HuH-7.5 (cell line): ENCODE data around the gene C4orf50.
A peak's percentile ranks its signal among the peaks of the same experiment; 100 is the strongest.

Source experiments
- DNase-seq: peaks from one replicate; pipeline ENCODE4 v3.0.0; 2011; ENCODE audit warnings: low spot score

The C4orf50 gene

GRCh38 chr4:5992828-5993321, 25.4 kb downstream of the C4orf50 start:
- no peak for DNase-seq

- no peak for DNase-seq
Observed at GRCh38 chr4:5992171-5992827, 25.9 kb downstream of the C4orf50 start.

- DNase-seq = no peak
Observed at GRCh38 chr4:5991405-5991804, 26.8 kb downstream of the C4orf50 start.

DNA sequence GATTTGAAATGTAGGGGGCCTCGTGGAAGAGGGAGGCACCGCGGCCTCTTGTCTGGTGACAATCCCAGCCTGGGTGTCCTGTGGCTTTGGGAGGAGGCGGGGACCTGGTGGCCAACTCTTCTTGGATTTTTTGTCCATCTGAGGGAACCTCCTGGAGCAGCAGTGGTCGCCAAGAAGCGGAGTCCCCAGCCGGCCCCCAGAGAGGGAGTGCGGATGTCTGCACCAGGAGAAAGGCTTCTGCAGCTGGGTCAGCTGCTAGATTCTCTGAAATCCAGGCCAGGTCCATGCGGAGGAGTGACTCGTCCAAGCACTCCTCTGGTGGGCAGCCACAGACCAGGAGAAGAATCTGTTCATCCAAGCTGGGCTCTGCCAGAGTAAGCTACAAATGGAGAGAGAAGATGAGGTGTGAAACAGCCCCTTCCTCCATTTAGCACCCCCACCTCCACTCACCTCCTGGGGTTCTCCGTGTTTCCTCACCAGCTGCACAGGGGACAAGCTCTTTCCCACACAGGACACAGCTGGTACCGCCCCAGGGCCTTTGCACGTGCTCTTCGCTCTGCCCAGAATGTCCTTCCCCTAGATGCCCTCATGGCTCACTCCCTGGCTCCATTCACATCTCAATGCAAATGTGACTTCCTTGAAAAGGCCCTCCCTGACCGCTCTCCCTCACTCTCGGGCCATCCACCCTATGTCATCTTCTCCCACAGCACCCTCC, 27.6 kb downstream of the C4orf50 start:
- DNase-seq = no peak

- no peak for DNase-seq
Observed at GRCh38 chr4:5989236-5990225, 28.7 kb downstream of the C4orf50 start.

- DNase-seq = no peak
Observed at GRCh38 chr4:5988086-5988845, 30.0 kb downstream of the C4orf50 start.

GRCh38 chr4:5984843-5985242, 33.4 kb downstream of the C4orf50 start:
- no peak for DNase-seq

- DNase-seq = no peak
Observed at GRCh38 chr4:5982156-5982973, 35.9 kb downstream of the C4orf50 start.

- no peak for DNase-seq
Observed at GRCh38 chr4:5980436-5981155, 37.6 kb downstream of the C4orf50 start.

DNA sequence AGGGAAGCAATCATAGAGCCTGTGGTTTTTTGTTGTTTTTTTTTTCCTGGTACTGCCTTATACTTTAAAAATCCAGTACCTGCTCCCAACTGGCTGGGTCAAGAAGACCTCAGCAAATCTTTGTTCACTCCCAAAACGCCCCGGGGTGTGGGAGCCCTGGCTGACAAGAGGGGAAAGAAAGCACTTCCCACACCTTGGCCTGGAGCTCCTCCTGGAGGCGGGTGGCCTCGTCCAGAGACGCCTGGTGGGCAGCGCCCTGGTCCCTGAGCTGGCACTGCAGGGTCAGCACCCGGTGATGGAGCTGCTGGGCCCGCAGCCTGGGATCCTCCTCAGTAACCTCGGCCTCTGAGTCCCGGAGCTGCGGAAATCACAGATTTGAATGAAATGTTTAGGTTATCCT, 38.2 kb downstream of the C4orf50 start:
- DNase-seq = peak; percentile 24

- no peak for DNase-seq
Observed at GRCh38 chr4:5976921-5977320, 41.3 kb downstream of the C4orf50 start.

DNA sequence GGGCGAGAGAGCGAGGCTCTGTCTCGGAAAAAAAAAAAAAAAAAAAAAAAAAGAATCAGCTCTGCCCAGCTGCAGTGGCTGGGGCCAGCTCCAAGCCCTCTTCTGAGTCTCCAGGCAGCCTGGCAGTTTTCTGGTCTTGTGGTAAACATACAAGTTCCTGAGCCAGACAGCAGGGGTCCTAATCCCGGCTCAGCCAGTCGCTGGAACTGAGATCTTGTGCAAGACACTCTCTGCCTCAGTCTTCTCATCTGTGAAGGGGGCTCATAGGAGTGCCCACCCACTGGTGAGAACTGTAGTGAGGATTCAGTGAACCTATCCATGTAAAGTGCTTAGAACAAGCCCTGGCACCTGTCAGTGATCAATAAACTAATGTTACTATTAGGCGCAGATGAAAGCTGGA, 41.8 kb downstream of the C4orf50 start:
- DNase-seq = no peak

DNA sequence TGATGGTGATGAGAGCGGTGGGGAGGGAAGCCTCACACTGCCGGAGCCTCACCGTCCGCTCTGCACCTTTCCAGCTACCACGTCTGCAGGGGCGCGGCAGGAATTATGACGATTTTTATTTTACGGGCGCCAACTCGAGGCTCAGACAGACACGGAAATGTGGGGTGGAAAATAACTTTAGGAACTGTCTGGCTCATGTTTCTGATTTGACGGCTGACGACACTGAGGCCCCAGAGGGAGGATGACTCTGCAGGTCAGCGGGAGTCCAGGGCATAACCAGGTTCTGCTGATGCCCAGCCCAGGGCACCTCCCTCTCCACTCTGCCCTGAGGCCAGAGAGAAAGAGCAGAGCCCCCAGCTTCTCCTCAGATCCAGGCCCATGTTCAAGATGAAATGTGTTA, 43.9 kb downstream of the C4orf50 start:
- no peak for DNase-seq

GRCh38 chr4:5973486-5974220, 44.6 kb downstream of the C4orf50 start:
- no peak for DNase-seq

- no peak for DNase-seq
Observed at GRCh38 chr4:5973033-5973432, 45.2 kb downstream of the C4orf50 start.

DNA sequence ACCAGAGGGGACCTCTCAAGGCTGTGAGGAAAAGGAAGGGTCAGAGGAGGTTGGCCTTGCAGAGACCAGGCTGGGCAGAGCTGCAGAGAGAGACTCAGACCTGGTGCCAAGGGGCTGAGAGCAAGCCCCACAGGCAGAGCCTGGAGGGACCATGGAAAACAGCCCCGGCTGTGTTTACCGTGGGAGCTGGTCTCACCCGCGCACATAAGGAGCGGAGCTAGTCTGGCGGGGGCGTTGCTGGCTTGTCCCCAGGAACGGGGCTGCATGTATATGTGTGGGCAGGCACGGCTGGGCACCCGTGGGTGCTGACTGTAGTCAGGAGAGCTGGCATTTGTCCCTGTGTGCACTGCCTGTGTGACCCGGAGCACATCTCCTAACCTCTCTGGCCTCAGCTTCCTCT, 45.7 kb downstream of the C4orf50 start:
- no peak for DNase-seq

GRCh38 chr4:5971078-5971450, 47.2 kb downstream of the C4orf50 start:
- no peak for DNase-seq

DNA sequence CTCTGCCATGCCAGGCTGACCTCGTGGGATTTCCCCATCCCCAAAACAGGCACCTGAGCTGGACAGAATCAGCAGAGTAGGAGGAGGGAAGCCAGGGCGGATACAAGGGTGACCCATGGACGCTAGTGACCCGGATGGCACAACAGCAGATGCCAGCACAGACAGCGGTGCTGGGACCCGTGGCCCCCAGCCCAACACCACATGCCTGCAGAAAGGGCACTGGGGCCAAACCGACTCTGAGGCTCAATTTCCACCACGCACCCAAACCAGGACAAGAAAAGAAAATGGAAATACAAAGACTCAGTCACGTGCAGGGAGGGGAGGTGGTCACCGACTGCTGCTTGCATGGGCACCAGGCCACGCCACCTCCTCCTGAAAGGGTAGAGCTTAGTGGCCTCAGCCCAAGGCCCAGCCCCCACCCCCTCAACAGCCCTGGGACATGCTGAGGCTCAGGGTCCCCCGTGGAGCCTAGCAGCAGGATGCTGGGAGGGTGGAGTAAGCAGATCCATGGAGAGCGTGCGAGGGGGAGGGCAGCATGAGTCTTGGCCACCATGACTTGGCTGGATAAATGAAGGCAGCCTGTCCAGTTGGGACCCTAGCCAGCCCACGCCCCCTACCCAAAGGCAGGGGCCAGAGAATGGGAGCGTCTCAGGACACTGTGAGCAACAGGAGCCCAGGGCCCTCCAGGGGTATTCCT, 47.7 kb downstream of the C4orf50 start:
- DNase-seq = no peak

DNA sequence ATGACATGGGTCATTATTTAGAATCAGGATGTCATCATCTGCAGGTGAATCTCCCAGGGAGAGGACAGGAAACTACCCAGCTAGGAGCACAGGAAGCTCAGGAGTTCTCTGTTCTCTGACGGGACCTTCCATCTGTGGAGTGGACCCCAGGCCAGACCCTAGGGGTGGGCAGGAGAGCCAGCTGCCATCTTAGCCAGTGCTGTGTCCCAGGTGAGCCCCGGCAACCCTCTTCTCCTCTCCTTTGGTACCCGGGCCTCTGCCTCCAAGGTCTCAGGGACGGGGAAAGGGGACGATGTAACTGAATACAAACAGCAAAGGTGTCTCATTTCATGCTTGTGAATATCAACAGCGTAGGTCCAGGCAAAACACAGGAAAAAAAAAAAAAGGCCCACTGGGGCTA, 48.5 kb downstream of the C4orf50 start:
- DNase-seq = no peak
